Measurements from ENCODE around the gene PPP6R2.

DNA sequence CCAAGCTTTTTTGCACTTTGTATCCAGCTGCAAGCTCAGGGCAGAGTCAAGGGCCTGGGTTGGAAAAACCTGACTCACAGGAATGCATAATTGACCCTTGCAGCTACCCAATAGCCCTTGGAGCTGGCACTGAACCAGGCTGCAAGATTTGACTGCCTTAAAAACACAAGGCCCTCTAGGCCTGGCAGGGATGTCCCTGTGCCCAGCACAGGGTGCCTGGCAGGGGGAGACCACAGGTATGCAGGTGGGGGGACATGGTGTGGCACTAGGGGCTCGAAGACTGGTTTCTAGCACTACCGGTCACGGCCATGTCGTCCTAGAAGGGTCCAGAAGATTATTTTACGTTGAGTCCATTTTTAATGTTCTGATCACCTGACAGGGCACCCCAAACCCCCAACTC lies 101.5 kb downstream of the PPP6R2 start:
- TF ChIP-seq, protein P1, sequence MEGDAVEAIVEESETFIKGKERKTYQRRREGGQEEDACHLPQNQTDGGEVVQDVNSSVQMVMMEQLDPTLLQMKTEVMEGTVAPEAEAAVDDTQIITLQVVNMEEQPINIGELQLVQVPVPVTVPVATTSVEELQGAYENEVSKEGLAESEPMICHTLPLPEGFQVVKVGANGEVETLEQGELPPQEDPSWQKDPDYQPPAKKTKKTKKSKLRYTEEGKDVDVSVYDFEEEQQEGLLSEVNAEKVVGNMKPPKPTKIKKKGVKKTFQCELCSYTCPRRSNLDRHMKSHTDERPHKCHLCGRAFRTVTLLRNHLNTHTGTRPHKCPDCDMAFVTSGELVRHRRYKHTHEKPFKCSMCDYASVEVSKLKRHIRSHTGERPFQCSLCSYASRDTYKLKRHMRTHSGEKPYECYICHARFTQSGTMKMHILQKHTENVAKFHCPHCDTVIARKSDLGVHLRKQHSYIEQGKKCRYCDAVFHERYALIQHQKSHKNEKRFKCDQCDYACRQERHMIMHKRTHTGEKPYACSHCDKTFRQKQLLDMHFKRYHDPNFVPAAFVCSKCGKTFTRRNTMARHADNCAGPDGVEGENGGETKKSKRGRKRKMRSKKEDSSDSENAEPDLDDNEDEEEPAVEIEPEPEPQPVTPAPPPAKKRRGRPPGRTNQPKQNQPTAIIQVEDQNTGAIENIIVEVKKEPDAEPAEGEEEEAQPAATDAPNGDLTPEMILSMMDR (conservative IDR thresholded peaks at IDR 0.05; ENCODE audit: low read length): no peak
- TF ChIP-seq EZH2phosphoT487 (IDR thresholded peaks at IDR 0.05; ENCODE audit: borderline replicate concordance, low read depth, low read length): no peak
